Panc1 (cell line): ENCODE data around the gene SLC35F4.

Experiments
- POLR2AphosphoS5 ChIP-seq: IDR thresholded peaks from 2 replicates; pipeline ENCODE4 v1.6.1; 2012; ENCODE audit warnings: mild to moderate bottlenecking, low read depth, low read length, moderate library complexity
- REST ChIP-seq, 2 experiments: IDR thresholded peaks; 2 replicates each; pipeline ENCODE4 v1.6.1; 2011 to 2012; ENCODE audit warnings: low read depth in 2 of 2, control low read depth in 1 of 2, low read length in 1 of 2, mild to moderate bottlenecking in 1 of 2, moderate library complexity in 1 of 2; ENCODE audit not compliant: insufficient read depth in 1 of 2
- TCF7L2 ChIP-seq: IDR thresholded peaks from 2 replicates; pipeline ENCODE4 v1.6.1; 2011; ENCODE audit warnings: mild to moderate bottlenecking, low read depth, low read length, inconsistent platforms
- TF ChIP-seq, protein P1 (sequence below): fragments of 450-650 bp; IDR thresholded peaks from 2 replicates; pipeline ENCODE4 v1.5.1; 2017; ENCODE audit warnings: mild to moderate bottlenecking

- TF ChIP-seq, protein P1, sequence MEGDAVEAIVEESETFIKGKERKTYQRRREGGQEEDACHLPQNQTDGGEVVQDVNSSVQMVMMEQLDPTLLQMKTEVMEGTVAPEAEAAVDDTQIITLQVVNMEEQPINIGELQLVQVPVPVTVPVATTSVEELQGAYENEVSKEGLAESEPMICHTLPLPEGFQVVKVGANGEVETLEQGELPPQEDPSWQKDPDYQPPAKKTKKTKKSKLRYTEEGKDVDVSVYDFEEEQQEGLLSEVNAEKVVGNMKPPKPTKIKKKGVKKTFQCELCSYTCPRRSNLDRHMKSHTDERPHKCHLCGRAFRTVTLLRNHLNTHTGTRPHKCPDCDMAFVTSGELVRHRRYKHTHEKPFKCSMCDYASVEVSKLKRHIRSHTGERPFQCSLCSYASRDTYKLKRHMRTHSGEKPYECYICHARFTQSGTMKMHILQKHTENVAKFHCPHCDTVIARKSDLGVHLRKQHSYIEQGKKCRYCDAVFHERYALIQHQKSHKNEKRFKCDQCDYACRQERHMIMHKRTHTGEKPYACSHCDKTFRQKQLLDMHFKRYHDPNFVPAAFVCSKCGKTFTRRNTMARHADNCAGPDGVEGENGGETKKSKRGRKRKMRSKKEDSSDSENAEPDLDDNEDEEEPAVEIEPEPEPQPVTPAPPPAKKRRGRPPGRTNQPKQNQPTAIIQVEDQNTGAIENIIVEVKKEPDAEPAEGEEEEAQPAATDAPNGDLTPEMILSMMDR: no peak
- TF ChIP-seq POLR2AphosphoS5 (no peak), REST (IDR thresholded peaks at IDR 0.05; ENCODE audit: insufficient read depth in 1 of 2, low read depth in 2 of 2, low read length in 1 of 2) (no peak), TCF7L2 (no peak)
Observed at GRCh38 chr14:57851354-57851753, 14.5 kb downstream of the SLC35F4 start.
